Epithelial cell of alveolus of lung (primary cell): Measurements from ENCODE around the gene EID2. TPM values are rescaled to one million over a fixed set of nuclear protein-coding genes. Genes with fewer than 3 reads are reported as not detected.

Source experiments
- total RNA-seq: library from RNA; depleted of rRNA; stranded (reverse); fragments of >200 nt; gene quantifications from 2 replicates; pipeline ENCODE4 v1.2.1, GENCODE V29; 2015

EID2 gene
- 12.1 and 12.9 TPM in 2 replicates for total RNA-seq

GRCh38 chr19:39539518-39540332 lies at the start of gene EID2:
Gene EID2 (minus strand): TSS chr19:39540161. CDS start chr19:39540079, 82 bp downstream.

GRCh38 chr19:39532233-39533002 lies 7.5 kb downstream of the EID2 start, which contains the start of gene EID2B:
Gene EID2B (minus strand): TSS chr19:39532852. CDS start chr19:39532802, 50 bp downstream.

GRCh38 chr19:39514840-39515550 lies 25.0 kb downstream of the EID2 start, which contains the start of gene SELENOV:
Gene SELENOV (plus strand): TSS chr19:39515139. CDS start chr19:39515213, 74 bp downstream.

GRCh38 chr19:39498798-39499642 lies 40.9 kb downstream of the EID2 start, which contains the start of gene DLL3:
Gene DLL3 (plus strand): TSS chr19:39498947. CDS start chr19:39498975, 28 bp downstream.

Other genes starting within 250 kb of the EID2 start
- not detected in 2 replicates for gene IFNL1, start 243.8 kb downstream of the EID2 start, total RNA-seq
- gene LRFN1, start 219.3 kb downstream of the EID2 start, total RNA-seq, result 0.91 and 3.5 TPM in 2 replicates
- 8.0 and 15.0 TPM in 2 replicates for gene GMFG, start 204.1 kb downstream of the EID2 start, total RNA-seq
- gene SAMD4B, start 197.7 kb downstream of the EID2 start, total RNA-seq, result 57.8 and 74.8 TPM in 2 replicates
- 33.0 and 34.6 TPM in 2 replicates for gene PAF1, start 149.1 kb downstream of the EID2 start, total RNA-seq
- gene MED29, start 148.8 kb downstream of the EID2 start, total RNA-seq, result 35.6 and 56.0 TPM in 2 replicates
- 19.8 and 64.4 TPM in 2 replicates for gene ZFP36, start 133.3 kb downstream of the EID2 start, total RNA-seq
- gene PLEKHG2, start 127.5 kb downstream of the EID2 start, total RNA-seq, result 22.0 and 34.3 TPM in 2 replicates
- 2,275 and 2,629 TPM in 2 replicates for gene RPS16, start 104.2 kb downstream of the EID2 start, total RNA-seq
- gene SUPT5H, start 94.6 kb downstream of the EID2 start, total RNA-seq, result 63.7 and 89.2 TPM in 2 replicates
- gene TIMM50, start 59.3 kb downstream of the EID2 start, total RNA-seq, result 51.4 and 81.6 TPM in 2 replicates
- gene DLL3, start 41.2 kb downstream of the EID2 start, total RNA-seq, result 0.52 TPM in 1 of 2 replicates, not detected in the other
- gene SELENOV, start 25.0 kb downstream of the EID2 start, total RNA-seq, result not detected in 2 replicates
- gene EID2B, start 7.3 kb downstream of the EID2 start, total RNA-seq, result 2.7 and 5.1 TPM in 2 replicates
- gene LGALS13, start 62.4 kb upstream of the EID2 start, total RNA-seq, result not detected in 2 replicates
- not detected in 2 replicates for gene LGALS16, start 115.8 kb upstream of the EID2 start, total RNA-seq
- gene LGALS14, start 164.3 kb upstream of the EID2 start, total RNA-seq, result not detected in 2 replicates
- not detected in 2 replicates for gene CLC, start 197.9 kb upstream of the EID2 start, total RNA-seq
- not detected in 2 replicates for gene LEUTX, start 238.7 kb upstream of the EID2 start, total RNA-seq